SK-N-SH (cell line): ENCODE results near the gene ZNF266. TPM values are rescaled to one million over a fixed set of nuclear protein-coding genes. Genes with fewer than 3 reads are reported as not detected.

Source experiments
- CTCF ChIA-PET: fragments of 300-600, 350-600 bp; formaldehyde crosslinking; extraction: SDS; loops from one replicate; lab custom pipeline; 2021; lab: Yijun Ruan, JAX
- POLR2A ChIA-PET: fragments of 350-600 bp; sonication (Branson Sonifier 250); formaldehyde crosslinking; extraction: SDS; loops from one replicate; lab custom pipeline; 2020; ENCODE audit warnings: antibody characterized with exemption, inconsistent platforms; lab: Yijun Ruan, JAX
- DNase-seq: peaks from one replicate; pipeline ENCODE4 v3.0.0; 2012
- H2AFZ ChIP-seq: fragments of 200-600 bp; sonication (generic); 2 replicates; pipeline ENCODE4 v1.8.1; 2016; ENCODE audit warnings: antibody characterized with exemption, mild to moderate bottlenecking, low read depth
- H3F3A ChIP-seq: fragments of 200-600 bp; sonication (generic); replicated peaks from 2 replicates; pipeline ENCODE3; 2016; ENCODE audit warnings: antibody characterized with exemption, mild to moderate bottlenecking; ENCODE audit not compliant: insufficient read depth
- H3K27ac ChIP-seq, 2 experiments: fragments of 200-500 bp in 1 of 2; fragments of 200-600 bp in 1 of 2; sonication (Bioruptor generic) in 1 of 2; sonication (generic), shearing (Covaris generic) in 1 of 2; 2 replicates each; pipeline versions ENCODE4 v1.5.1 to v1.6.1; 2014 to 2016; ENCODE audit warnings: low read depth in 2 of 2, inconsistent platforms in 1 of 2, low read length in 1 of 2, mild to moderate bottlenecking in 1 of 2, mixed read lengths in 1 of 2
- H3K27me3 ChIP-seq: fragments of 200-600 bp; sonication (generic), shearing (Covaris generic); 2 replicates; pipeline ENCODE4 v1.6.1; 2016; ENCODE audit warnings: mixed run types; ENCODE audit not compliant: insufficient read depth
- H3K36me3 ChIP-seq, 2 experiments: fragments of 200-500 bp in 1 of 2; fragments of 200-600 bp in 1 of 2; sonication (Bioruptor generic) in 1 of 2; sonication (generic) in 1 of 2; replicated peaks in 1 of 2; 2 replicates each; pipeline versions ENCODE3 to v1.5.1; 2014 to 2016; ENCODE audit warnings: low read length in 1 of 2, mild to moderate bottlenecking in 1 of 2; ENCODE audit not compliant: insufficient read depth in 2 of 2, control insufficient read depth in 1 of 2
- H3K4me1 ChIP-seq, 2 experiments: fragments of 200-500 bp in 1 of 2; fragments of 200-600 bp in 1 of 2; sonication (Bioruptor generic) in 1 of 2; sonication (generic), shearing (Covaris generic) in 1 of 2; 2 replicates each; pipeline versions ENCODE4 v1.5.1 to v1.6.1; 2014 to 2016; ENCODE audit warnings: low read depth in 1 of 2, low read length in 1 of 2, mixed run types in 1 of 2; ENCODE audit not compliant: insufficient read depth in 2 of 2, control insufficient read depth in 1 of 2
- H3K4me2 ChIP-seq: fragments of 200-600 bp; sonication (generic), shearing (Covaris generic); 2 replicates; pipeline ENCODE4 v1.6.1; 2017; ENCODE audit warnings: mixed run types
- H3K4me3 ChIP-seq, 2 experiments: fragments of 200-500 bp in 1 of 2; fragments of 200-600 bp in 1 of 2; sonication (Bioruptor generic) in 1 of 2; sonication (generic), shearing (Covaris generic) in 1 of 2; 2 replicates each; pipeline versions ENCODE4 v1.5.1 to v1.8.1; 2014 to 2016; ENCODE audit warnings: low read depth in 2 of 2, inconsistent platforms in 1 of 2, low read length in 1 of 2, mild to moderate bottlenecking in 1 of 2, mixed read lengths in 1 of 2, moderate library complexity in 1 of 2
- H3K79me2 ChIP-seq: fragments of 200-600 bp; sonication (generic); 2 replicates; pipeline ENCODE4 v1.8.1; 2017; ENCODE audit warnings: mild to moderate bottlenecking; ENCODE audit not compliant: insufficient read depth
- H3K9ac ChIP-seq: fragments of 200-600 bp; sonication (generic); 2 replicates; pipeline ENCODE4 v1.6.1; 2017; ENCODE audit warnings: mixed run types
- H3K9me2 ChIP-seq: fragments of 200-600 bp; sonication (generic); 2 replicates; pipeline ENCODE4 v1.6.1; 2017; ENCODE audit warnings: mixed run types
- H3K9me3 ChIP-seq: fragments of 200-600 bp; sonication (generic); 2 replicates; pipeline ENCODE4 v1.6.1; 2017; ENCODE audit warnings: mixed run types, mild to moderate bottlenecking, moderate library complexity
- H4K20me1 ChIP-seq: fragments of 200-600 bp; sonication (generic); 2 replicates; pipeline ENCODE4 v1.6.1; 2017; ENCODE audit warnings: mild to moderate bottlenecking, mixed run types; ENCODE audit not compliant: insufficient read depth
- EZH2phosphoT487 ChIP-seq: fragments of 200-600 bp; sonication (generic); IDR thresholded peaks from 2 replicates; pipeline ENCODE4 v1.6.1; 2017; ENCODE audit warnings: low read depth, mixed run types, mild to moderate bottlenecking, antibody characterized with exemption, moderate library complexity, borderline replicate concordance
- FOSL2 ChIP-seq: IDR thresholded peaks from 2 replicates; pipeline ENCODE4 v1.4.0; 2012; ENCODE audit warnings: low read depth, mild to moderate bottlenecking, moderate library complexity, borderline replicate concordance
- FOXJ3 ChIP-seq: sonication (generic); formaldehyde crosslinking; IDR thresholded peaks from 2 replicates; pipeline ENCODE4 v1.5.1; 2020; ENCODE audit warnings: mild to moderate bottlenecking, missing genetic modification reagents
- GATA2 ChIP-seq: sonication (generic); formaldehyde crosslinking; IDR thresholded peaks from 2 replicates; pipeline ENCODE4 v1.5.0; 2020; ENCODE audit warnings: mild to moderate bottlenecking, missing genetic modification reagents
- MEF2A ChIP-seq: IDR thresholded peaks from 2 replicates; pipeline ENCODE4 v1.4.0; 2012; ENCODE audit warnings: low read depth, borderline replicate concordance
- MXI1 ChIP-seq: IDR thresholded peaks from 2 replicates; pipeline ENCODE4 v1.6.1; 2012; ENCODE audit warnings: mild to moderate bottlenecking, low read depth, low read length, improper control_type of control experiment
- NFIC ChIP-seq: IDR thresholded peaks from 2 replicates; pipeline ENCODE4 v1.4.0; 2012; ENCODE audit warnings: borderline replicate concordance
- POLR2AphosphoS5 ChIP-seq: IDR thresholded peaks from 2 replicates; pipeline ENCODE4 v1.6.1; 2012; ENCODE audit warnings: low read depth, low read length
- RCOR1 ChIP-seq: fragments of 150-350 bp; IDR thresholded peaks from 2 replicates; pipeline ENCODE4 v1.6.1; 2017; ENCODE audit warnings: antibody characterized with exemption, low read length
- RXRA ChIP-seq: IDR thresholded peaks from 2 replicates; pipeline ENCODE4 v1.4.0; 2012; ENCODE audit warnings: low read depth, mild to moderate bottlenecking, borderline replicate concordance
- SIN3A ChIP-seq: IDR thresholded peaks from 2 replicates; pipeline ENCODE4 v1.6.1; 2012; ENCODE audit warnings: low read depth, mild to moderate bottlenecking, low read length, moderate library complexity, borderline replicate concordance
- SMC3 ChIP-seq: IDR thresholded peaks from 2 replicates; pipeline ENCODE4 v1.6.1; 2012; ENCODE audit warnings: low read depth, low read length, improper control_type of control experiment
- TAF1 ChIP-seq: IDR thresholded peaks from 2 replicates; pipeline ENCODE4 v1.6.1; 2012; ENCODE audit warnings: low read depth, mild to moderate bottlenecking, low read length, moderate library complexity, borderline replicate concordance
- YY1 ChIP-seq: IDR thresholded peaks from 2 replicates; pipeline ENCODE4 v1.4.0; 2012; ENCODE audit warnings: low read depth, mild to moderate bottlenecking
- WGBS: methylation state at CpG from one replicate; pipeline ENCODE4 v1.1.6; 2017; ENCODE audit warnings: low lambda C conversion rate; 5-methylcytosine and 5-hydroxymethylcytosine counted together
- polyA plus RNA-seq, 3 experiments: library from polyadenylated mRNA; depleted of rRNA; stranded (reverse); fragments of >200 nt; gene quantifications; 2 replicates each; pipeline ENCODE4 v1.2.3, GENCODE V29; 2012
- TF ChIP-seq, protein P1 (sequence below): IDR thresholded peaks from 2 replicates; pipeline ENCODE4 v1.4.0; 2012; ENCODE audit warnings: low read depth
- TF ChIP-seq, protein P2 (sequence below): IDR thresholded peaks from 2 replicates; pipeline ENCODE4 v1.6.1; 2012; ENCODE audit warnings: mild to moderate bottlenecking, low read depth, low read length, moderate library complexity
- TF ChIP-seq, protein P3 (sequence below): fragments of 150-350 bp; IDR thresholded peaks from 2 replicates; pipeline ENCODE4 v1.6.1; 2016; ENCODE audit warnings: mild to moderate bottlenecking, low read depth, low read length

Gene ZNF266
- polyA plus RNA-seq, 1 of the 3 experiments (the other 2 are of a cell fraction) = 11.1 TPM

DNA sequence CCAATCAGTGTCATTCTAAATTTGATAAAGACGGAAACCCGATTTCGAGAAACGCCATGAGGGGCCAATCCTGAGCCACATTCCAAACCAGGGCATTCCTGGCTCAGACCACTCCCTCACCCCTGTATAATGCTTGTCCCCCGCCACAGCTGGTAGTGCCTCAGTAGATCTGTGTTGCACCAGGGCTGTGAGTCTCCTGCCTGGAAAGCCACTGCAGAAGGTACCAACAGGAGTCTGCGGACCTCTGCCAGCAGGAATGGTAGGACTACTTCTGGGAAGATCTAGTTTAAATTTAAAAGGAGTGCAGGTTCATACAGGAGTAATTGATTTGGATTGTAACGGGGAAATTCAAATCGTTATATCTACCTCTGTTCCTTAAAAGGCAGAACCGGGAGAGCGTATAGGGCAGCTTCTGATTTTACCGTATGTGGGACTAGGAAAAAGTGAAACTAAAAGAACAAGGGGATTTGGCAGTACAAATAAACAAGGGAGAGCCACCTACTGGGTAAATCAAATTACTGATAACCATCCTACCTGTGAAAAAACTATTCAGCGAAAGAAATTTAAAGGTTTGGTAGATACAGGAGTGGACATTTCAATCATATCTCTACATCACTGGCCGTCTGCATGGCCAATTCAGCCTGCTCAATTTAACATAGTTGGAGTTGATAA, 20.8 kb upstream of the ZNF266 start:
- ChIA-PET POLR2A (no interaction called here), CTCF (interaction anchor here (0.7 kb wide), 1 partner anchor 1504 kb away, joined by 3 read pairs; no protein-coding TSS in a partner anchor)
- H3K4me3 ChIP-seq = peak overlapping the region; percentile 25 to 29; a peak in 2 of 4 replicates
- no peak overlapping the region for H2AFZ ChIP-seq
- no peak overlapping the region for H3K27ac ChIP-seq
- no peaks in the 10 kb centered on the region for H3K4me1 ChIP-seq
- 27% methylated on average over 13 of the region's 13 CpGs for WGBS
- no peak for TF ChIP-seq MXI1
- no peak for TF ChIP-seq GATA2
- no peak for TF ChIP-seq RCOR1
- no peak for TF ChIP-seq FOXJ3
- no peak for TF ChIP-seq MEF2A
- no peak for TF ChIP-seq SMC3
- no peak overlapping the region; the same call in 1 of the 2 replicates for H3K4me2 ChIP-seq
- 0 out of 2 replicates have a peak, but pooled peaks cover 9% of the 10 kb centered on the region for H3K9me3 ChIP-seq
- H4K20me1 ChIP-seq = no peaks in the 10 kb centered on the region
- H3K27me3 ChIP-seq = no peaks in the 10 kb centered on the region
- H3K9ac ChIP-seq = no peak overlapping the region
- no peaks in the 10 kb centered on the region for H3F3A ChIP-seq
- DNase-seq = no peak
- H3K36me3 ChIP-seq = no peaks in the 10 kb centered on the region
- H3K79me2 ChIP-seq = no peaks in the 10 kb centered on the region
- no peaks in the 10 kb centered on the region for H3K9me2 ChIP-seq

DNA sequence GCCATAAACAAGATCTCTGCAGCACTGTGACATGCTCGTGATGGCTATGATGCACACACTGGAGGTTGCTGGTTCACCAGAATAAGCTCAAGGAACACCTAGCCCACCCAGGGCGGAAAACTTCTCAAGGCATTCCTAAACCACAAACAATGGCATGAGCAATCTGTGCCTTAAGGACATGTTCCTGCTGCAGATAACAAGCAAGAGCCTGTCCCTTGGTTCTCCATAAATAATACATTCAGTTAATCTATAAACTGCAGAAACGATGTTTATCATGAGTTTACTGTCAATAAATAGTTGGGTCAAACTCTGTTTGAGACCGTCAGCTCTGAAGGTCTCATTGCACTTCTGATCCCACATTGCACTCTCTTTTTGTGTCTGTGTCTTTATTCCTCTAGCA, 18.6 kb upstream of the ZNF266 start:
- no peak overlapping the region for H3K27ac ChIP-seq
- 49% methylated on average over 4 of the region's 4 CpGs for WGBS
- ChIA-PET CTCF (no interaction called here), POLR2A (no interaction called here)
- H3K36me3 ChIP-seq = no peaks in the 10 kb centered on the region
- H3K9me2 ChIP-seq = no peaks in the 10 kb centered on the region
- peaks cover 22% of the 10 kb centered on the region; the same call in 1 of the 2 replicates for H3K9me3 ChIP-seq
- H3K79me2 ChIP-seq = no peaks in the 10 kb centered on the region
- no peak for DNase-seq
- no peak overlapping the region for H2AFZ ChIP-seq
- no peak overlapping the region for H3K9ac ChIP-seq
- TF ChIP-seq NFIC = no peak
- no peak overlapping the region for H3K4me2 ChIP-seq
- H3K27me3 ChIP-seq = no peaks in the 10 kb centered on the region
- H3K4me3 ChIP-seq = no peak overlapping the region
- no peaks in the 10 kb centered on the region for H3K4me1 ChIP-seq
- H4K20me1 ChIP-seq = no peaks in the 10 kb centered on the region
- H3F3A ChIP-seq = no peaks in the 10 kb centered on the region

DNA sequence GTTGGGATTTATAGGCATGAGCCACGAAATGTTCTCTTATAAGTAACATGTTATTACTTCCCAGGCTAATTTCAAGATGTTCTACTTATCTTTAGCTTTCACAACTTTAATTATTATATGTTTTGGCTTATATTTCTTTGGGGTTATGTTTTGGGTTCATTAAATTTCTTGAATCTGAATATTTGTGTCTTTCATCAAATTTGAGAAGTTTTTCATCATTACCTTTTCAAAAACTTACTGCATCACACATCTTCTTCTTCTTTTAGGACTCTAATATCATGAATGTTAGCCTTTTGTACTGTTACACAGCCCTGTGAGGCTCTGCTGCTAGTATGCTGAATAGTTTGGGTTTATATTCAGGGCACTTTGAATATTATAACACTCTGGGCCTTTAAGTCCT, 9.7 kb upstream of the ZNF266 start:
- Histone ChIP-seq H2AFZ (no peak overlapping the region), H4K20me1 (no peaks in the 10 kb centered on the region), H3K4me2 (no peak overlapping the region), H3K27ac (no peak overlapping the region), H3K36me3 (no peaks in the 10 kb centered on the region), H3K27me3 (no peaks in the 10 kb centered on the region), H3K4me3 (no peak overlapping the region), H3K9me3 (peaks cover 23% of the 10 kb centered on the region), H3K9ac (no peak overlapping the region), H3F3A (no peaks in the 10 kb centered on the region), H3K4me1 (no peaks in the 10 kb centered on the region), H3K9me2 (no peaks in the 10 kb centered on the region), H3K79me2 (no peaks in the 10 kb centered on the region)
- 27% methylated on average over 1 of the region's 1 CpG for WGBS
- no peak for DNase-seq
- POLR2A ChIA-PET = no interaction called here
- CTCF ChIA-PET = no interaction called here
- TF ChIP-seq, protein P1, sequence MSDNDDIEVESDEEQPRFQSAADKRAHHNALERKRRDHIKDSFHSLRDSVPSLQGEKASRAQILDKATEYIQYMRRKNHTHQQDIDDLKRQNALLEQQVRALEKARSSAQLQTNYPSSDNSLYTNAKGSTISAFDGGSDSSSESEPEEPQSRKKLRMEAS = no peak
- TF ChIP-seq RXRA = no peak
- no peak for TF ChIP-seq NFIC
- no peak for TF ChIP-seq TAF1
- TF ChIP-seq SIN3A = no peak
- no peak for TF ChIP-seq FOSL2
- no peak for TF ChIP-seq POLR2AphosphoS5
- TF ChIP-seq FOXJ3 = no peak
- no peak for TF ChIP-seq YY1
- TF ChIP-seq EZH2phosphoT487 = no peak
- TF ChIP-seq, protein P2, sequence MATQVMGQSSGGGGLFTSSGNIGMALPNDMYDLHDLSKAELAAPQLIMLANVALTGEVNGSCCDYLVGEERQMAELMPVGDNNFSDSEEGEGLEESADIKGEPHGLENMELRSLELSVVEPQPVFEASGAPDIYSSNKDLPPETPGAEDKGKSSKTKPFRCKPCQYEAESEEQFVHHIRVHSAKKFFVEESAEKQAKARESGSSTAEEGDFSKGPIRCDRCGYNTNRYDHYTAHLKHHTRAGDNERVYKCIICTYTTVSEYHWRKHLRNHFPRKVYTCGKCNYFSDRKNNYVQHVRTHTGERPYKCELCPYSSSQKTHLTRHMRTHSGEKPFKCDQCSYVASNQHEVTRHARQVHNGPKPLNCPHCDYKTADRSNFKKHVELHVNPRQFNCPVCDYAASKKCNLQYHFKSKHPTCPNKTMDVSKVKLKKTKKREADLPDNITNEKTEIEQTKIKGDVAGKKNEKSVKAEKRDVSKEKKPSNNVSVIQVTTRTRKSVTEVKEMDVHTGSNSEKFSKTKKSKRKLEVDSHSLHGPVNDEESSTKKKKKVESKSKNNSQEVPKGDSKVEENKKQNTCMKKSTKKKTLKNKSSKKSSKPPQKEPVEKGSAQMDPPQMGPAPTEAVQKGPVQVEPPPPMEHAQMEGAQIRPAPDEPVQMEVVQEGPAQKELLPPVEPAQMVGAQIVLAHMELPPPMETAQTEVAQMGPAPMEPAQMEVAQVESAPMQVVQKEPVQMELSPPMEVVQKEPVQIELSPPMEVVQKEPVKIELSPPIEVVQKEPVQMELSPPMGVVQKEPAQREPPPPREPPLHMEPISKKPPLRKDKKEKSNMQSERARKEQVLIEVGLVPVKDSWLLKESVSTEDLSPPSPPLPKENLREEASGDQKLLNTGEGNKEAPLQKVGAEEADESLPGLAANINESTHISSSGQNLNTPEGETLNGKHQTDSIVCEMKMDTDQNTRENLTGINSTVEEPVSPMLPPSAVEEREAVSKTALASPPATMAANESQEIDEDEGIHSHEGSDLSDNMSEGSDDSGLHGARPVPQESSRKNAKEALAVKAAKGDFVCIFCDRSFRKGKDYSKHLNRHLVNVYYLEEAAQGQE = no peak
- no peak for TF ChIP-seq SMC3
- TF ChIP-seq MEF2A = no peak
- TF ChIP-seq, protein P3, sequence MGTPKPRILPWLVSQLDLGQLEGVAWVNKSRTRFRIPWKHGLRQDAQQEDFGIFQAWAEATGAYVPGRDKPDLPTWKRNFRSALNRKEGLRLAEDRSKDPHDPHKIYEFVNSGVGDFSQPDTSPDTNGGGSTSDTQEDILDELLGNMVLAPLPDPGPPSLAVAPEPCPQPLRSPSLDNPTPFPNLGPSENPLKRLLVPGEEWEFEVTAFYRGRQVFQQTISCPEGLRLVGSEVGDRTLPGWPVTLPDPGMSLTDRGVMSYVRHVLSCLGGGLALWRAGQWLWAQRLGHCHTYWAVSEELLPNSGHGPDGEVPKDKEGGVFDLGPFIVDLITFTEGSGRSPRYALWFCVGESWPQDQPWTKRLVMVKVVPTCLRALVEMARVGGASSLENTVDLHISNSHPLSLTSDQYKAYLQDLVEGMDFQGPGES = no peak
